ENCODE measurements around the gene FNIP2.
"Not testable (repeated sequence)": the region's sequence is repeated elsewhere in the genome, so short reads cannot be mapped to it uniquely, and the experiment has no call there.

Gene FNIP2

GRCh38 chr4:158817562-158818296 lies 48.9 kb downstream of the FNIP2 start:
- DNase-seq = no peak

DNA sequence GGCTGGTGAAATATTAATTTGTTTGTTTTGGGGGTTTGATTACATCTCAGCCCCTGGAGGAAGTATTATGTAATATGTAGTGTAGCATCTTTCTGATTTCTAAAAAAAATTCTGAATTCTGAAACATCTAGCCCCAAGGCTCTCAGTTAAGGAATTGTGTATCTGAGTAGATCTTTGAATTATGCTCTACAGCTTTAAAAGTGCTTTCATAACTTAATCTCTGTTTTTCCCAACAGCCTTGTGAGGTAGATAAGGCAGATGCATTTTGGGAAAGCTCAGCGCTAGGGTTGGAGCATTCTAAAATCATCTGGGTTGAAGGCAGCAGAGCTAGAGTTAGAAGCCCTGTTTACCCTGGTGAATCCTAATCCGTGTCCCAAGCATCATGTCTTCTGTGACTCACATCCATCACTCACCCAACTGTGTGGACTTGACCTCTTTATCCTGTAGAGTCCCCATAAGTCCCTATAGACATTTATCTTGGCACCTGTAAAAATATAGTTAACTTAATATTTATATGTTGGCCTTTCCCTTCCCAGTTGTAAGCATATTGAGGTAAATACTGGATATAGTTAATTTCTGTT lies 49.8 kb downstream of the FNIP2 start:
- no peak for DNase-seq

DNA sequence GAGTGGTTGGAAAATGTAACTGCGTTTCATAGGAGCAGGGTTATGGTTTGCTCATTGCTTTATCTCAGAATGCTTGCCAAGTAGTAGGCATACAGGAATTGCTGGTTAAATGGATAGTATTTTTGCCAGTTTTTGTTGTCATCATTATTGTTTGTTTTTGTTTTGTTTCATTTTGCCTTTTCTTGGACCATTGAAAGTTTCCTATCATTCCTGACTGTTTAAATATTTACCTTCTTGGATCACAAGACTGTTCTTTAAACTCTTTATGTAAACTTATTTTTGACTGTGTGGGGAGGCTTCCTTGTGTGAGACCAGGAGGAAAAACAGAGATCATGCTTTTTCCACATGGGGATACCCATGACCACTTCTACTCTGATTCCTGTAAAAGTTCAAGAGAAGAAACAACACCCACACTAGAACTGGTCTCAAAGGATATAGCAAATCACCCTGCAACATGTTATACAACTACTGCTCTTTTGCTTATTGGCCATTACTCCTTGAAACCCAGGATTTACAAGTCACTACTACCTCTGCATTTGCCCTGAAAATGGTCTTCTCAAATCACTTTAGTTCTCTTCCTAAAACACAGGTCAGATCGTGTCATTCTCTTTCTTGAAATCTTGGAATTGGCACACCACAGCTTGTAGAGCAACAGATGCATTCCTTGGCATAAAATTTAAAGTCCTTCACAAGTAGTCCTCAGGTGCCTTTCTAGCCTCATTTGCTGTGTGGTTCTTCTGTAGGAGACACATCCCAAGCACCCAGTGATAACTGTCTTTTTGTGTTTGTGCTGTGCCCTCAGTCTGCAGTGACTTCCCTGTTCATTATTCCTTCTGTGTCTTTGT lies 51.3 kb downstream of the FNIP2 start:
- DNase-seq = no peak

GRCh38 chr4:158821228-158821971 lies 52.6 kb downstream of the FNIP2 start:
- no peak for DNase-seq

DNA sequence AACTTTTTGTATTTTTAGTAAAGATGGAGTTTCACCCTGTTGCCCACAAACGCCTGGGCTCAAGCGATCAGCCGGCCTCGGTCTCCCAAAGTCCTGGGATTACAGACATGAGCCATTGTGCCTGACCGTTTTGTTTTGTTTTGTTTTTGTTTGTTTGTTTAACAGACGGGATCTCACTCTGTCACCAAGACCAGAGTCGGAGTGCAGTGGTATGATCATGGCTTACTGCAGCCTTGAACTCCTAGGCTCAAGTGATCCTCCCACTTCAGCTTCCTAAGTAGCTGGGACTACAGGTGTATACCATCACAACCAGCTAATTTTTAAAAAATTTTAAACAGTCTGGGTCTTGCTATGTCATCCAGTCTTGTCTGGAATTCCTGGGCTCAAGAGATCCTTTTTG lies 53.5 kb downstream of the FNIP2 start:
- no peak for DNase-seq

DNA sequence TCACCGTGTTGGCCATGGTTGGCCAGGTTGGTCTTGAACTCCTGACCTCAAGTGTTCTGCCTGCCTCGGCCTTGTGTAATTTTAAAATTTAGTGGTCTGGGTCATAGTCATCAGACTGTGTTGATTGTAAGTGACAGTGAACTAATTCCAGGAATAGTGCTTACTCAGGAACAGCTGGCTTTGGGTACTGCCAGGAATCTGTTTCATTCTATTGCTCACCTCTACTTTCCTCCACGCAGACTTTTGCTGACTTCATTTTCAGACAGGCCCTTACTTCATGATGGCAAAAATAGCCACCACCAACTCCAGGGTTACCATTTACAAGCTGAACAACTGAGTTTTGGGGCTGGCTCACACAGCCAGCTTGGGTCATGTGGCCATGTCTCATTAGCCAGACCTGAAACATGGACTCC lies 54.6 kb downstream of the FNIP2 start:
- DNase-seq = no peak

- DNase-seq = no peak
Measured at GRCh38 chr4:158824425-158825274, 55.8 kb downstream of the FNIP2 start.

DNA sequence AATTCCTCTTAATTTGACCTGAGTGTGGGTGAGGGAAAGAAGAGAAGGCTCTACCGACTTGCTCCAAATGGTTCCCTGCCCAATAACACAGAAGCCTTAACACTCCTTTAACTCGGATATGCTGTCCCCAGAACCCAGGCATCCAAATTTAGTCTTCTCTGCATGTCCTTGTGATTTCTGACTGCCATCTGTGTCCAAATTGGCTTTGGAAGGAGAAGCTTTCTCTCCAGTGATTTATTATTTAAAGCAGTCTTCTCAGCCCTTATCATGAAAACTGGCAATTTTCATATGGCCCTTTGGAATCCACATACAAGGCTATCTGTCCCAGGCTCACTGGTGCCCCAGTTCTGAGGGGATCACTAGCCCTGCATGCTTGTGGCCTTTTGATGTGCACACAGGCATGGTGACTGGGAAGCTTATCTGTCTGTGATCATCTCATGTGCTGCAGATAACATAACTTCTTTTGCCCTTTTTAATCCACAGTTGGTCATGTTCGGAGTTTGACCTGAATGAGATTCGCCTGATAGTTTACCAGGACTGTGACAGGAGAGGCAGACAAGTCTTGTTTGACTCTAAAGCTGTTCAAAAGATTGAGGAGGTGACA lies 56.7 kb downstream of the FNIP2 start:
- DNase-seq = no peak

DNA sequence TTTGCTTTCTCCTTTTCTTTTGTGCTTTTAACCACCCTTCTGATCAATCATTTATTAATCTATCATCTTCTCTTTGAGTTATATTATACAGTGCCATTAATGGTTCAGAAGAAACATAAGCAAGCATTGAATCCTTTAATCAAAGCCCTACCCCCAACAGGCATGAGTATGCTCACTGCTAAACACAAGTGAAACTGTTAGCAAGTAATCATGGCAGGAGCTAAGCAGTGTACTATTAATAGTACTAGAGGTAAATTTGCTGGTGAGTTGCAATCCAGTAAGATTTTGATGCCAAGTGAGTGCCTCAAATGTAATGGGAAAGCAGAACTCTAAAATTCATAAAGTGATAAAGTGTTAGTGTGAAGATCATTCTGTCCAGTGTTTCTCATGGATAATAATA lies 57.2 kb downstream of the FNIP2 start:
- DNase-seq = no peak

GRCh38 chr4:158826882-158827281 lies 58.1 kb downstream of the FNIP2 start:
- DNase-seq = no peak

GRCh38 chr4:158827543-158827981 lies 58.7 kb downstream of the FNIP2 start:
- no peak for DNase-seq

DNA sequence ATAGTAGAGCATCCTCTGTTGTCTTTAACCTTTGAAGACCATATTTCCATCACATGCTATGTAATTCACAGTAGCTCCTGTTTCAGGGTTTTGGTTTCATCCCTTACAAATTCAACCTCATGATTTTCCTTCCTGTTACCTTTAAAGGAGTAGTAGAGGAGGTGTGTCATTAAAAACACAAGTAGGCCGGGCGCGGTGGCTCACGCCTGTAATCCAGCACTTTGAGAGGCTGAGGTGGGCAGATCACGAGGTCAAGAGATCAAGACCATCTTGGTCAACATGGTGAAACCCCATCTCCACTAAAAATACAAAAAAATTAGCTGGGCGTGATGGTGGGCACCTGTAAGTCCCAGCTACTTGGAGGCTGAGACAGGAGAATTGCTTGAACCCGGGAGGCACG lies 59.3 kb downstream of the FNIP2 start:
- not testable (repeated sequence) for DNase-seq

DNA sequence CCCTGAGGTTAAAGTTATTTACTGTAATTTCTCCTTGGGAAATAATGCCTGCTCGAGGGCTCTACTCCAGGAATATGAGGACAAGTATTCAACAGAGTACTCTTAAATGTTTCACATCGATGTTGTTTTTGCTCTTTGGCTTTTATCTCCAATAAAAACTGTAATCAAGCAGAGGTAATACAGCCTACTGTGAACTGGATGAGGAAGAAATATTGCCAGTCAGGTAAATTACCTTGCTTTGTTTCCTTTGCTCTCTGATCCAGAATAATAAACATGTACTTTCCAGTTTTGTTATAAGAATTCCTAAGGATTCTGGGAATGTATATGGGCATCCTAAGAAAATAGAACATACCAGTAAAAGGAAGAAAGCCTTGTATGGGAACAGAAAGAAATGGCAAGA lies 60.4 kb downstream of the FNIP2 start:
- DNase-seq = no peak

DNA sequence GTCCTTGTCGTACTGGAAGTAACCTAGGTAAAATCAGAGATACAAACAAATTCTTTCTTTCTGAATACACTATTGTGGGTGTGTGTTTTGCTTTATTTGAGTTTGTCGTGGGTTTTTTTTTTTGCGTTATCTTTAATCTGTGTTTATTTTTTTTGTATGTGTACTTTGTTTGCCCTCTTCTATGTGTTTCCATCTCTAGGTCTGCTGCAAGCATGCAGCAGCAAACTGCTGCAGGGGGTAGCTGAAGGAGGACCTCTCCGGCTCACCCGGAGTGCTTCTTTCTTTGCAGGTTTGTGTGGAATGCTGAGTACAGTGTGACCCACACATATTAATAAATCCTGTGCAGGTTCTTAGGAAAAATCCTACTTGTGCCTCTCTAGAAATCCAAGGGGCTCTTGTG lies 64.8 kb downstream of the FNIP2 start:
- no peak for DNase-seq

DNA sequence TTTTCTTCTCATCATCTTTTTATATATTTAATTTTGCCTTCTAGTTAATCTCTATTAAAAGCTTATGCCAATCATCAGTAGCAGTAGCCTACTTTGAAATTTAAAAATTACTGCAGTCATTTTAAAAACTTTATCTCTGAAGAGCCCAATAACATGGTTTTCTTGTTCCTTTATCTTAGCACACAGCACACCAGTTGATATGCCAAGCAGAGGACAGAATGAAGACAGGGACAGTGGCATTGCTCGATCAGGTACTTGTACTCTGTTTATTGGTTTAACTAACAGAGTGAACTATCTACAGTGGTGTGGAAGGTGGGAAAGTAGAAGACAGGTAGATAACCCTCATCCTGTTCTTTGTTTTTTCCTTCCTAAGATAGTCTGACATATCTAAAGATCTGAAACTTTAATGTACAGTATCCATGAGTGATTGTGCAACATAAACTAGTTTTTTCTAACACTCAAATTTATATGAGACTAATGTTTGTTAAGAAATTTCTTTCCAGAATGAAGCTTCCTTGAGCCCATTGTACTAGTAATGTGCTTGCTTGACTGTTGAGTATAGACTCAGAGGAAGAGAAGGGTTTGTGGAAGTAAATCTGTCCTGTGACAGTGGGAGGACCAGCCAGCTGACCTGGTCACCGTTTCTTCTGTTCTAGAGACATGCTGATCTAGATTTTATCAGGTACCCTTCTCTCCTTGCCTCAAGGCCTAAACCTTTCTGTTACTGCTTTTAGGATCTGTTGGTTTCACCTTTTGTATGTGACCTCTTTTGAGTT lies 66.6 kb downstream of the FNIP2 start:
- DNase-seq = no peak

DNA sequence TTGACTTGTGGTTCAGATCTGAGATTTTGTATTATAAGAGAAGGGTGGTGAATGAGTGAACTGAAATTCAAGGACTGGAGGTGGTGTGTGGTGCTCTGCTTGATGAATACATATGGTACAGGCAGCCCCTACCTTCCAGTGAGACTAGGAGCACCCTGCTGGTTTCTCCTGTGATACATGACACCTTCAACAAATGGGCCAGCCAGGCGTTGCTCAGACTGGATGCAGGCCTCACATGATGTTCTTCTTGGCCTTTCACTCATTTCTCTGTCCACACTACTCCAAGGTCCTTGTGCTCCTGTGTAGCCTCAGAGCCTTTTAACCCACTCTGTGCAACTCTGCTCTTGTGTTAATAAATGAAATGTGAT lies 67.2 kb downstream of the FNIP2 start:
- DNase-seq = no peak

DNA sequence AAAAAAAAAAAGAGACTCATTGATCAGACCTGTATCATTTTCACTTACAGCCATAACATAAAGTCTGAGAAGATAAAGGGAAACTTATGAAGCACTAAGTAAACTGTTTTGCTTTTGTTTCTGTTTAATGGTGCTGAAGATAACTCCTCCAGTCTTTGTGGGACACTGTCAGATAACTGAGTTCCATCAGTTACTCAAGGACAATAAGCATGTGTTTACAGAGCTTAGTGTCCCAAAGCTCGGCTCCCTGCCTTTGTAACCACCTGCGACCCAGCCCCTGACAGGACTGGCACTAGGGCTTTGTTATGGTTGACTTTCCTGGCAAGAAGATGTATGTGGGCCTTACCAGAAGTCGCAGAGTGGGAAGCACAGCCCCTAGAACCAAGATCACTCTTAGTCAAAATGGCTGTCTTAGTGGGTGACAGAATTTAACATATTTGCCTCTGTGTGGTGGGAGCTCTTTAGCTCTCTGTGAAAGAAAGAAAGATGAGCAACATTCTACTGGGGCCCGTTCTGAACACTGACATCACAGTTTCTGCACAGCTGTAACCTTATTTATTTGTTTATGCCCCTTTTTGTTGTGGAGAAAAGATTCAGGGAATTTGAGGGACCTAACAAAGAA lies 68.1 kb downstream of the FNIP2 start:
- no peak for DNase-seq

DNA sequence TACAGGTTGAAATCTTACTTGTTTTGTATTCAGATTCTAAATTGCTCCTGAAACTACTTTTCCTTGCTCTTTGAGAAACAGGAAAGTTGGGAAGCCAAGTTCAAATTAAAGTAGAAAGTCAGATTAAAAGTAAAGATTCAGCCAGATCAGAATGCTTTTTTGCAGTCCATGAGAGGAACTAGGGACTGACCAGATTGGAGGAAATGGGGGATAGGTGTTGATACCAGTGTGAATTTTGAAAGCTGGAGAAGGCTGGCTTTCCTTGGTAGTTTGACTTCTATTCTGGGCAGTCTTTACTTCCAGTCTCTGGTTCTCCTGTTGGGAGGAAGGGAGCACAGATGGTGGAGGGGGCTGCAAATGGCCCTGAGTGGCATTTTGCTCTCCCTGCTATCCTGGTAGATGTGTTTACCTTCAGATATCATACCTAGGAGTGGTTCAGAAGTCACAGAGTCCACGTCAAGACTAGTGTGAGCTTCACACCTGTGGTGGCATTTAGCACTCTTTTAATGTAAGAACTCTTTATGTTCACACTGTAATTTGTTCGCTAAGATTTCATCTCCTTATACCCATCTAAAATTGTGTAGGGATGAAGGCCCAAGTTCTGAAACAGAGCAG lies 68.8 kb downstream of the FNIP2 start:
- no peak for DNase-seq

DNA sequence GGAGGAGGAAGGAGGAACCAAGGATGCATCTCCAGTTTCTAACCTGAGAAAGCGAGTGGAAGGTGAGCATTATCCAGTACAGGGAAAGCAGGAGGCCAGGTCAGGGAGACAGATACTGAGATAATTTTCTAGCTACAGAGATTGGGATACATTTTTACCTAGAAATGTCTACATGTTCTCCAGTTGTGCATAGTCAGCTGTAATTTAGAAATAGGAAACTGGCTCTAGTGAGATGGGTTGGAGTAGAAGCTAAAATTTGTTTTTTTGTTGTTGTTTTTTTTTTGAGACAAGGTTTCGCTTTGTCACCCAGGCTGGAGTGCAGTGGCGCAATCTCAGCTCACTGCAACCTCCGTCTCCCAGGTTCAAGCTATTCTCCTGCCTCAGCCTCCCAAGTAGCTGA lies 71.3 kb downstream of the FNIP2 start:
- DNase-seq = no peak

- DNase-seq = no peak
Measured at GRCh38 chr4:158841540-158841939, 72.7 kb downstream of the FNIP2 start.

All from activated effector memory CD4-positive, alpha-beta T cell treated with Interleukin-2 at 50 U/mL for 16 hours (primary cell).